AG10803 (cell line): ENCODE results near the gene EIF3CL.
"Not testable (repeated sequence)": the region's sequence is repeated elsewhere in the genome, so short reads cannot be mapped to it uniquely, and the experiment has no call there.

Experiments used
- DNase-seq: peaks from one replicate; pipeline ENCODE4 v3.0.0; 2010; ENCODE audit warnings: low read depth
- H3K4me3 ChIP-seq: 2 replicates; pipeline ENCODE4 v1.5.1; 2011; ENCODE audit warnings: mild to moderate bottlenecking, low read length, control low read depth

The EIF3CL gene

GRCh38 chr16:28403220-28404072 lies at the start of gene EIF3CL:
TSS of gene EIF3CL (minus strand) at chr16:28403841. CDS start at chr16:28403618, 223 bp downstream.
- H3K4me3 ChIP-seq = peak within 1 kb of the TSS; percentile 53
- DNase-seq = not testable (repeated sequence)

- H3K4me3 ChIP-seq, DNase-seq: not testable (repeated sequence)
Measured at GRCh38 chr16:28447081-28447480, 43.4 kb upstream of the EIF3CL start.

DNA sequence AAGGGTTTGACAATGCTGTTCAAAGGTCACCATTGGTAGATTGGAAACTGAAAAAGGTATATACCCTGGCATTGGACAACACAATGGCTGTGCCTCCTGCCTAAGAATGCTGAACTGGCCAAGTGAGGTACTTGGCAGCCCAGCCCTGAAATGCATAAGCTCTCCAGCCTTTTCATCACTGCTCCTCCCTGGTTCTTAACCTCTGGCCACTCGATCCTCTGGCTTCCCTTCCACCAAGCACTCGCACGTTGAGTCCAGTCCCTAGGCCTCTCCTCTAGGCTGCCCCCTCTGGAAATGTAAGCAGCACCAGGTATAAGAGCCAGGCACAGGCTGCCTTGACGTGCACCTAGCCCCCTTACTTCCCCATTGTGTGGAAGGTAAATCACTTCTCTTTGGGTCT lies 42.7 kb upstream of the EIF3CL start:
- not testable (repeated sequence) for H3K4me3 ChIP-seq, DNase-seq

- not testable (repeated sequence) for DNase-seq, H3K4me3 ChIP-seq
Measured at GRCh38 chr16:28443943-28444342, 40.3 kb upstream of the EIF3CL start.

DNA sequence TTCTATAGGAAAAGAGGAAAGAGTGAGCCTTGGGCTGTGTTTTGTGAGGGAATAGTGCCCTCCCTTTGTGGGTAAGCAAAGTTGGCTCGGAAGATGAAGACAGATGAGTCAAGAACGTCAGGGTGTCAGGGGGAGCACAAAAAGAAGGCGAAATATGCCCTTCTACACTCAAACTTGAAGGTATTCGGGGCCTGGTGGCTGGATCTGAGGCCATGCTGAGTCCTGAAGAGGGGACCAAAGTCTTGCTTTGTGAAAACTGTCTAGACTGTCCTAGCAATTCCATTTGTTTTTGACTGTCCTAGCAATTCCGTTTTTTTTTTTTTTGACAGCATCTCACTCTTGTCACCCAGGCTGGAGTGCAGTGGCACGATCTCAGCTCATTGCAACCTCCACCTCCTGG lies 35.3 kb upstream of the EIF3CL start:
- not testable (repeated sequence) for H3K4me3 ChIP-seq, DNase-seq

- not testable (repeated sequence) for DNase-seq, H3K4me3 ChIP-seq
Measured at GRCh38 chr16:28435340-28435739, 31.7 kb upstream of the EIF3CL start.

DNA sequence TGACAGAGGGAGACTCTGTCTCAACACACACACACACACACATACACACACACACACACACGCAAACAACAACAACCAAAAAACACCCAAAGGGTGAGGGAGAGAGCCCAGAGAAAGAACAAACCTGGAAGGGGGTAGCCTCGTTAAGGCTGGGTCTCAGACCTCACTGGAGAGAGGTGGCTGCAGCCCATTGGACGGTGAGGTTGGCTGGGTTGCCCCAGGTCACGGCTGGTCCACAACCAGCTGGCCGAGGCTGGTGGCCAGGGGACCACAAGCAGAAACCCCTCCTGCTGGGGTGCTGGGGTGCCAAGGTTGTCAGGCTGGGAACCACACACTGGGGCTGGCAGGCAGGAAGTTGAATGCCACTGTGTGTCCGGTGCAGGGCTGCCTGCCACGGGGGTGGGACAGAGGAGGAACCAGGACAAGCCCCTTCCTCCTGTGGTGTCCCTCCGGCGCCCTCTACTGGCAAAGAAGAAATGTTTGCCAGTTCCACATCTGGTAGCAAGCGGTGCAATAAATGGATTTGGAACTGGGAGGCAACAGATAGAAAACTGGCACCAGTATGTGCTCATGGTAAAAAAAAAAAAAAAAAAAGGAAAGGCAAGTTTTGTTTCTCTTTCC lies 22.5 kb upstream of the EIF3CL start:
- H3K4me3 ChIP-seq, DNase-seq: not testable (repeated sequence)

- H3K4me3 ChIP-seq, DNase-seq: not testable (repeated sequence)
Measured at GRCh38 chr16:28421071-28421750, 17.6 kb upstream of the EIF3CL start.

DNA sequence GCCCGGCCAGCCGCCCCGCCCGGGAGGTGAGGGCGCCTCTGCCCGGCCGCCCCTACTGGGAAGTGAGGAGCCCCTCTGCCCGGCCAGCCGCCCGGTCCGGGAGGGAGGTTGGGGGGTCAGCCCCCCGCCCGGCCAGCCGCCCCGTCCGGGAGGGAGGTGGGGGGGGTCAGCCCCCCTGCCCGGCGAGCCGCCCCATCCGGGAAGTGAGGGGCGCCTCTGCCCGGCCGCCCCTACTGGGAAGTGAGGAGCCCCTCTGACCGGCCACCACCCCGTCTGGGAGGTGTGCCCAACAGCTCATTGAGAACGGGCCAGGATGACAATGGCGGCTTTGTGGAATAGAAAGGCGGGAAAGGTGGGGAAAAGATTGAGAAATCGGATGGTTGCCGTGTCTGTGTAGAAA lies 13.4 kb upstream of the EIF3CL start:
- DNase-seq = not testable (repeated sequence)

GRCh38 chr16:28414530-28414929 lies 10.9 kb upstream of the EIF3CL start:
- not testable (repeated sequence) for H3K4me3 ChIP-seq, DNase-seq

More for the DNA sequence above, 13.4 kb upstream of the EIF3CL start:
- H3K4me3 ChIP-seq = not testable (repeated sequence)

- not testable (repeated sequence) for DNase-seq, H3K4me3 ChIP-seq
Measured at GRCh38 chr16:28413585-28413984, 9.9 kb upstream of the EIF3CL start.

GRCh38 chr16:28392054-28392453 lies 11.6 kb downstream of the EIF3CL start:
- not testable (repeated sequence) for DNase-seq, H3K4me3 ChIP-seq

GRCh38 chr16:28382177-28382867 lies 21.3 kb downstream of the EIF3CL start:
- not testable (repeated sequence) for H3K4me3 ChIP-seq, DNase-seq

DNA sequence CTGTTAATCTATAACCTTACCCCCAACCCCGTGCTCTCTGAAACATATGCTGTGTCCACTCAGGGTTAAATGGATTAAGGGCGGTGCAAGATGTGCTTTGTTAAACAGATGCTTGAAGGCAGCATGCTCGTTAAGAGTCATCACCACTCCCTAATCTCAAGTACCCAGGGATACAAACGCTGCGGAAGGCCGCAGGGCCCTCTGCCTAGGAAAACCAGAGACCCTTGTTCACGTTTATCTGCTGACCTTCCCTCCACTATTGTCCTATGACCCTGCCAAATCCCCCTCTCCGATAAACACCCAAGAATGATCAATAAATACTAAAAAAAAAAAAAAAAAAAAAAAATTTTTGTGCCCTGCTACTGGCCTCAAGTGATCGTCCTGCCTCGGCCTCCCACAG lies 25.8 kb downstream of the EIF3CL start:
- H3K4me3 ChIP-seq, DNase-seq: not testable (repeated sequence)

DNA sequence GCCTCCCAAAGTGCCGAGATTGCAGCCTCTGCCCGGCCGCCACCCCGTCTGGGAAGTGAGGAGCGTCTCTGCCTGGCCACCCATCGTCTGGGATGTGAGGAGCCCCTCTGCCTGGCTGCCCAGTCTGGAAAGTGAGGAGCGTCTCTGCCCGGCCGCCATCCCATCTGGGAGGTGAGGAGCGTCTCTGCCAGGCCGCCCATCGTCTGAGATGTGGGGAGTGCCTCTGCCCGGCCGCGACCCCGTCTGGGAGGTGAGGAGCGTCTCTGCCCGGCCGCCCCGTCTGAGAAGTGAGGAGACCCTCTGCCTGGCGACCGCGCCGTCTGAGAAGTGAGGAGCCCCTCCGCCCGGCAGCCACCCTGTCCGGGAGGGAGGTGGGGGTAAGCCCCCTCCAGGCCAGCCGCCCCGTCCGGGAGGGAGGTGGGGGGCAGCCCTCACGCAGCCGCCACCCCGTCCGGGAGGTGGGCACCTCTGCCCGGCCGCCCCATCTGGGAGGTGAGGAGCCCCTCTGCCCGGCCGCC lies 26.5 kb downstream of the EIF3CL start:
- not testable (repeated sequence) for DNase-seq, H3K4me3 ChIP-seq

GRCh38 chr16:28375115-28375514 lies 28.5 kb downstream of the EIF3CL start:
- DNase-seq, H3K4me3 ChIP-seq: not testable (repeated sequence)

DNA sequence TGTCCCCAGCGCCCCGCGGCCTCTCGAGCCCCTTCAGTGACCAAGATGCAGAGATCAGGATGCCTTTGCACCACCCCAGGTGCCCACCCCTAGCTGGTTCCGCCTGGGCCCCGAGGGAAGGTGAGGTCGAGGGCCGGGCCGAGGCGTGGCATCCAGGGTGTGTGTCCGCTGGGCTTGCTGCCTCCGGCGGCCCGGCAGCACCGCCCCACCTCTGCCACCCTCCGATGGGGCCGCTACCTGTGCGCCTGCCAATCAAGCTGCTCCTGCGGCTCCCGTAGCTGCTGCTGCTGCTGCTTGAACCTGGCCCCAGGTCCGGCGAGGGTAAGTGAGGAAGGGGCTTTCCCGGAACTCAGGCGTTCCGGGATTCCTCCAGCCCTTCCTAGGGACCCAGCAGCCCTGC lies 29.4 kb downstream of the EIF3CL start:
- not testable (repeated sequence) for DNase-seq, H3K4me3 ChIP-seq

DNA sequence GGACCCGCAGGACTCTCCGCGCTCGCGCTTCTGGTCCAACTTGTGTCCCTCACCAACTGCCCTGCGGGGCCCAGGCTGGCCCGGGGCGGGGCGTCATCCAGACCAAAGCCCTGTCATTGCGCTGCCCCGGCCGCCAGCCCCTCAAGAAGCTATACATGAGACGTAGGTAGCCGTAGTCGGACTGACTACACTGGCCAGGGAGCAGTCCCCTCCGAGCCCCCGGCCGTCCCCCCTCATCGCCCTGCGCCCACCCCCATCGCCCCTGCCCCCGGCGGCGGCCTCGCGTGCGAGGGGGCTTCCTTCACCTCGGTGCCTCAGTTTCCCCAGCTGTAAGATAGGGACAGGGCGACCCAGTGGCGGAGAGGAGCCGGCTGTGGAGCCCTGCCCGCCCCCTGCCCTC lies 35.7 kb downstream of the EIF3CL start:
- H3K4me3 ChIP-seq, DNase-seq: not testable (repeated sequence)
